ENCODE measurements around the gene BBS9.

- TF ChIP-seq CTCF (IDR thresholded peaks at IDR 0.05) (no peak), EZH2 (IDR thresholded peaks at IDR 0.05; ENCODE audit: borderline replicate concordance, insufficient read depth, low read depth, low read length, poor library complexity, severe bottlenecking) (no peak)
These were observed 485.2 kb downstream of the BBS9 start for GRCh38 chr7:33614357-33615117.

All from B cell (primary cell).